HCT116 (cell line): ENCODE measurements around the gene DMD. TPM values are rescaled to one million over a fixed set of nuclear protein-coding genes. Genes with fewer than 3 reads are reported as not detected.

Source experiments
- ATAC-seq: fragments of 200-7000 bp; cut with Tn5 transposase; 2 replicates; pipeline ENCODE4 v1.9.1; 2020; ENCODE audit warnings: mild to moderate bottlenecking, moderate library complexity
- BruUV-seq: library from RNA; stranded (reverse); fragments of 400-500 nt; replicated peaks from 2 replicates; lab custom pipeline; 2021; lab: Mats Ljungman, UMichigan
- CTCF ChIA-PET: fragments of 300-600 bp; sonication (Branson Sonifier 250); formaldehyde crosslinking; loops from one replicate; lab custom pipeline; 2021; ENCODE audit warnings: antibody characterized with exemption; lab: Charles Lee
- POLR2A ChIA-PET: fragments of 300-600, 350-600 bp; sonication (Branson Sonifier 250); formaldehyde crosslinking; loops from one replicate; lab custom pipeline; 2021; ENCODE audit warnings: antibody characterized with exemption; lab: Charles Lee
- RAD21 ChIA-PET, 2 experiments: fragments of 300-600 bp; sonication (Branson Sonifier 250); formaldehyde crosslinking; loops; one replicate each; lab custom pipeline; 2023; ENCODE audit warnings: low total read pairs in 2 of 2; ENCODE audit not compliant: uncharacterized antibody in 2 of 2, unreplicated experiment in 2 of 2, low non-redundant PET in 1 of 2; lab: Charles Lee
- DNase-seq: peaks from one replicate; pipeline ENCODE4 v3.0.0-alpha.2; 2010; ENCODE audit warnings: low read depth, low spot score
- H2AFZ ChIP-seq: fragments of 200-600 bp; shearing (Covaris generic), sonication (generic); 2 replicates; pipeline ENCODE4 v1.6.1; 2017; ENCODE audit warnings: low read depth, mixed run types, mixed read lengths, antibody characterized with exemption, low read length; ENCODE audit not compliant: poor library complexity, severe bottlenecking
- H3K27ac ChIP-seq: 2 replicates; pipeline ENCODE4 v1.5.1; 2012; ENCODE audit warnings: low read depth, low read length
- H3K27me3 ChIP-seq: fragments of 200-600 bp; sonication (generic); 2 replicates; pipeline ENCODE4 v1.6.1; 2016; ENCODE audit warnings: mixed run types, low read length, mixed read lengths; ENCODE audit not compliant: insufficient read depth
- H3K36me3 ChIP-seq, 2 experiments: fragments of 200-500 bp in 1 of 2; fragments of 200-600 bp in 1 of 2; sonication (Bioruptor generic) in 1 of 2; sonication (generic) in 1 of 2; 2 replicates each; pipeline versions ENCODE4 v1.5.1 to v1.6.1; 2014 to 2016; ENCODE audit warnings: low read length in 2 of 2, inconsistent platforms in 1 of 2, mixed read lengths in 1 of 2, mixed run types in 1 of 2; ENCODE audit not compliant: insufficient read depth in 2 of 2, control insufficient read depth in 1 of 2
- H3K4me1 ChIP-seq, 2 experiments: fragments of 200-600 bp in 1 of 2; sonication (generic) in 1 of 2; 2 replicates each; pipeline versions ENCODE4 v1.5.1 to v1.6.1; 2012 to 2017; ENCODE audit warnings: low read length in 2 of 2, inconsistent platforms in 1 of 2, mild to moderate bottlenecking in 1 of 2, mixed read lengths in 1 of 2, mixed run types in 1 of 2, moderate library complexity in 1 of 2; ENCODE audit not compliant: insufficient read depth in 2 of 2, control insufficient read depth in 1 of 2
- H3K4me2 ChIP-seq: fragments of 200-600 bp; sonication (generic); 2 replicates; pipeline ENCODE4 v1.6.1; 2017; ENCODE audit warnings: mixed run types, low read length, mixed read lengths
- H3K4me3 ChIP-seq, 2 experiments: fragments of 200-600 bp in 1 of 2; sonication (generic) in 1 of 2; replicated peaks in 1 of 2; 2 replicates each; pipeline ENCODE4 v1.5.1; 2011 to 2016; ENCODE audit warnings: low read length in 2 of 2, control low read depth in 1 of 2, low read depth in 1 of 2, mild to moderate bottlenecking in 1 of 2, mixed read lengths in 1 of 2, mixed run types in 1 of 2
- H3K79me2 ChIP-seq: fragments of 200-600 bp; sonication (generic); 2 replicates; pipeline ENCODE4 v1.6.1; 2017; ENCODE audit warnings: mild to moderate bottlenecking, mixed run types, low read length, moderate library complexity, mixed read lengths; ENCODE audit not compliant: insufficient read depth
- H3K9ac ChIP-seq: fragments of 200-600 bp; sonication (generic); 2 replicates; pipeline ENCODE4 v1.6.1; 2016; ENCODE audit warnings: low read length, mixed read lengths
- H3K9me2 ChIP-seq: fragments of 200-600 bp; sonication (generic), shearing (Covaris generic); 2 replicates; pipeline ENCODE4 v1.6.1; 2017; ENCODE audit warnings: mixed run types, mild to moderate bottlenecking, moderate library complexity; ENCODE audit not compliant: insufficient read depth
- H3K9me3 ChIP-seq, 2 experiments: fragments of 200-500 bp in 1 of 2; fragments of 200-600 bp in 1 of 2; sonication (Bioruptor generic) in 1 of 2; sonication (generic) in 1 of 2; 2 replicates each; pipeline ENCODE4 v1.6.1; 2014 to 2017; ENCODE audit warnings: low read length in 2 of 2, mixed read lengths in 2 of 2, inconsistent platforms in 1 of 2, low read depth in 1 of 2, mild to moderate bottlenecking in 1 of 2, mixed run types in 1 of 2, moderate library complexity in 1 of 2; ENCODE audit not compliant: control insufficient read depth in 1 of 2, insufficient read depth in 1 of 2
- H4K20me1 ChIP-seq: fragments of 200-600 bp; sonication (generic), shearing (Covaris generic); 2 replicates; pipeline ENCODE4 v1.6.1; 2017; ENCODE audit warnings: mixed run types, mild to moderate bottlenecking, moderate library complexity; ENCODE audit not compliant: insufficient read depth
- ATF3 ChIP-seq: IDR thresholded peaks from 2 replicates; pipeline ENCODE4 v1.6.1; 2012
- CBX3 ChIP-seq: IDR thresholded peaks from 2 replicates; pipeline ENCODE4 v1.6.1; 2012; ENCODE audit warnings: low read depth
- CEBPB ChIP-seq: IDR thresholded peaks from 2 replicates; pipeline ENCODE4 v1.6.1; 2012; ENCODE audit warnings: low read depth
- EGR1 ChIP-seq: IDR thresholded peaks from 2 replicates; pipeline ENCODE4 v1.6.1; 2012; ENCODE audit warnings: low read depth
- ELF1 ChIP-seq: IDR thresholded peaks from 2 replicates; pipeline ENCODE4 v1.6.1; 2012; ENCODE audit warnings: low read depth, borderline replicate concordance
- EZH2 ChIP-seq: fragments of 200-600 bp; sonication (generic); IDR thresholded peaks from 2 replicates; pipeline ENCODE4 v1.6.1; 2017; ENCODE audit warnings: antibody characterized with exemption, mixed run types
- MAX ChIP-seq: IDR thresholded peaks from 2 replicates; pipeline ENCODE4 v1.6.1; 2012
- POLR2A ChIP-seq: IDR thresholded peaks from 2 replicates; pipeline ENCODE4 v1.7.0; 2011; ENCODE audit warnings: borderline replicate concordance; ENCODE audit not compliant: insufficient read depth, insufficient read length; ENCODE audit errors: extremely low read depth
- POLR2AphosphoS5 ChIP-seq: IDR thresholded peaks from 2 replicates; pipeline ENCODE4 v1.6.1; 2011; ENCODE audit warnings: mild to moderate bottlenecking, low read depth, low read length, moderate library complexity
- RAD21 ChIP-seq: IDR thresholded peaks from 2 replicates; pipeline ENCODE4 v1.6.1; 2012; ENCODE audit warnings: low read depth, mild to moderate bottlenecking
- REST ChIP-seq: IDR thresholded peaks from 2 replicates; pipeline ENCODE4 v1.6.1; 2012; ENCODE audit warnings: low read depth
- SIN3A ChIP-seq: IDR thresholded peaks from 2 replicates; pipeline ENCODE4 v1.6.1; 2012; ENCODE audit warnings: low read depth
- SRF ChIP-seq: IDR thresholded peaks from 2 replicates; pipeline ENCODE4 v1.6.1; 2012; ENCODE audit warnings: low read depth
- TCF7L2 ChIP-seq: IDR thresholded peaks from 2 replicates; pipeline ENCODE4 v1.7.0; 2011; ENCODE audit warnings: borderline replicate concordance, inconsistent platforms; ENCODE audit not compliant: insufficient read depth, insufficient read length; ENCODE audit errors: extremely low read depth
- ZFX ChIP-seq: fragments of 450-650 bp; IDR thresholded peaks from 2 replicates; pipeline ENCODE4 v1.6.1; 2017
- ZNF274 ChIP-seq: fragments of 200-500 bp; sonication (Bioruptor generic); IDR thresholded peaks from 2 replicates; pipeline ENCODE4 v1.6.1; 2014; ENCODE audit warnings: mild to moderate bottlenecking, low read depth, low read length, inconsistent platforms
- intact Hi-C: fragments of 100-400 bp; cut with micrococcal nuclease; formaldehyde crosslinking; loops from 2 replicates; pipeline ENCODE4 v1.10.0; 2022
- total RNA-seq: library from RNA; stranded (reverse); gene quantifications from one replicate; pipeline ENCODE4 v1.2.1, GENCODE V29; 2021; ENCODE audit not compliant: unreplicated experiment

The DMD gene
- total RNA-seq, 1 experiment from 2014 or later: 0.05 TPM

GRCh38 chrX:31542566-31542965, 1668.8 kb downstream of the DMD start:
- RAD21 ChIA-PET: no interaction called here
- CTCF ChIA-PET: no interaction called here
- DNase-seq: no peak
- H2AFZ ChIP-seq: no peak overlapping the region
- intact Hi-C loops: no loop called here
- no peaks in the 10 kb centered on the region for H3K36me3 ChIP-seq
- no peak overlapping the region for H3K4me3 ChIP-seq
- BruUV-seq: no TSS peak
- no peaks in the 10 kb centered on the region for H3K9me2 ChIP-seq
- H3K9me3 ChIP-seq: no peaks in the 10 kb centered on the region
- no peaks in the 10 kb centered on the region for H3K4me1 ChIP-seq
- TF ChIP-seq ZNF274: no peak
- TF ChIP-seq REST: no peak
- TF ChIP-seq ELF1: no peak
- TF ChIP-seq POLR2A: no peak
- no peak for TF ChIP-seq EZH2
- no peak for TF ChIP-seq SIN3A
- no peak for TF ChIP-seq CEBPB
- no peak for TF ChIP-seq ATF3
- no peak for TF ChIP-seq RAD21
- no peak for TF ChIP-seq POLR2AphosphoS5
- no peak for TF ChIP-seq ZFX
- no peak for TF ChIP-seq MAX
- TF ChIP-seq TCF7L2: no peak
- TF ChIP-seq EGR1: no peak
- TF ChIP-seq CBX3: no peak
- no peak for TF ChIP-seq SRF
- TF ChIP-seq, all 23 proteins: peak for 0
- no peaks in the 10 kb centered on the region for H4K20me1 ChIP-seq
- no peaks in the 10 kb centered on the region for H3K79me2 ChIP-seq
- H3K27me3 ChIP-seq: no peaks in the 10 kb centered on the region
- no peak overlapping the region for H3K4me2 ChIP-seq
- H3K27ac ChIP-seq: no peak overlapping the region
- ATAC-seq: no peak
- H3K9ac ChIP-seq: no peak overlapping the region
- POLR2A ChIA-PET: no interaction called here
